GM12878 (cell line): ENCODE results near the gene GXYLT1. TPM values are rescaled to one million over a fixed set of nuclear protein-coding genes. Genes with fewer than 3 reads are reported as not detected.
A peak's percentile ranks its signal among the peaks of the same experiment; 100 is the strongest.

Experiments
- ATAC-seq: fragments of 200-7000 bp; cut with Tn5 transposase; 3 replicates; pipeline ENCODE4 v1.9.1; 2020; ENCODE audit warnings: mild to moderate bottlenecking, moderate library complexity
- BruUV-seq: library from RNA; stranded (reverse); fragments of 400-500 nt; replicated peaks from 2 replicates; lab custom pipeline; 2021; lab: Mats Ljungman, UMichigan
- CTCF ChIA-PET: fragments of 300-600 bp; sonication (Branson Sonifier 250); formaldehyde crosslinking; extraction: SDS; loops from one replicate; lab custom pipeline; 2021; ENCODE audit warnings: inconsistent platforms; lab: Yijun Ruan, JAX
- POLR2A ChIA-PET: fragments of 350-600 bp; formaldehyde crosslinking; extraction: SDS; loops from one replicate; lab custom pipeline; 2021; ENCODE audit warnings: inconsistent platforms; lab: Charles Lee
- RAD21 ChIA-PET: fragments of 300-600 bp; sonication (Branson Sonifier 250); formaldehyde crosslinking; loops from one replicate; lab custom pipeline; 2023; ENCODE audit warnings: antibody characterized with exemption; ENCODE audit not compliant: unreplicated experiment; lab: Charles Lee
- SMC1A ChIA-PET: fragments of 300-600 bp; sonication (Branson Sonifier 250); formaldehyde crosslinking; loops from one replicate; lab custom pipeline; 2023; ENCODE audit not compliant: unreplicated experiment, uncharacterized antibody; lab: Charles Lee
- DNase-seq: peaks from one replicate; pipeline ENCODE4 v3.0.0-alpha.2; 2011; ENCODE audit warnings: low read depth, low spot score
- FAIRE-seq: peaks from 3 replicates; lab custom pipeline; 2011; peaks lifted over from hg19 to GRCh38; lab: Jason Lieb, UNC
- H2AFZ ChIP-seq: 2 replicates; pipeline ENCODE4 v1.6.0; 2011; ENCODE audit warnings: low read depth, low read length, control low read depth; ENCODE audit not compliant: control insufficient read depth
- H3K27ac ChIP-seq: 2 replicates; pipeline ENCODE4 v1.5.1; 2011; ENCODE audit warnings: control low read depth; ENCODE audit not compliant: control insufficient read depth, insufficient read depth
- H3K27me3 ChIP-seq, 2 experiments: replicated peaks in 1 of 2; 2 replicates each; pipeline versions ENCODE4 v1.6.0 to v1.6.1; 2011; ENCODE audit warnings: low read length in 1 of 2; ENCODE audit not compliant: control insufficient read depth in 2 of 2, insufficient read depth in 2 of 2
- H3K36me3 ChIP-seq, 2 experiments: 2 replicates each; pipeline ENCODE4 v1.5.1; 2011; ENCODE audit warnings: low read length in 1 of 2; ENCODE audit not compliant: control insufficient read depth in 2 of 2, insufficient read depth in 2 of 2
- H3K4me1 ChIP-seq: 2 replicates; pipeline ENCODE4 v1.6.1; 2011; ENCODE audit warnings: mild to moderate bottlenecking, low read length, moderate library complexity, mixed read lengths; ENCODE audit not compliant: control insufficient read depth, insufficient read depth
- H3K4me2 ChIP-seq: 2 replicates; pipeline ENCODE4 v1.6.0; 2011; ENCODE audit warnings: control low read depth; ENCODE audit not compliant: control insufficient read depth, insufficient read depth
- H3K4me3 ChIP-seq: fragments of 200-600 bp; sonication (generic); 2 replicates; pipeline ENCODE4 v1.5.1; 2016
- H3K79me2 ChIP-seq: 2 replicates; pipeline ENCODE4 v1.6.0; 2011; ENCODE audit warnings: low read length; ENCODE audit not compliant: control insufficient read depth, insufficient read depth
- H3K9ac ChIP-seq: 2 replicates; pipeline ENCODE4 v1.8.0; 2011; ENCODE audit warnings: low read length, control low read depth, mixed read lengths; ENCODE audit not compliant: control insufficient read depth, insufficient read depth
- H3K9me3 ChIP-seq: replicated peaks from 3 replicates; pipeline ENCODE4 v1.5.1; 2011; ENCODE audit warnings: mild to moderate bottlenecking, low read length; ENCODE audit not compliant: control insufficient read depth, insufficient read depth
- H4K20me1 ChIP-seq: 2 replicates; pipeline ENCODE4 v1.6.0; 2011; ENCODE audit not compliant: control insufficient read depth, insufficient read depth
- ASH2L ChIP-seq: fragments of 300-600, 200-600 bp; sonication (generic); IDR thresholded peaks from 2 replicates; pipeline ENCODE4 v1.6.1; 2017; ENCODE audit warnings: low read depth, mild to moderate bottlenecking, borderline replicate concordance
- ATF7 ChIP-seq: fragments of 450-650 bp; IDR thresholded peaks from 2 replicates; pipeline ENCODE4 v1.6.1; 2016; ENCODE audit warnings: low read depth, mild to moderate bottlenecking
- E2F8 ChIP-seq: fragments of 450-650 bp; IDR thresholded peaks from 2 replicates; pipeline ENCODE4 v1.6.1; 2018; ENCODE audit warnings: mild to moderate bottlenecking, low read depth, moderate library complexity; ENCODE audit not compliant: partially characterized antibody
- ELK1 ChIP-seq: IDR thresholded peaks from 2 replicates; pipeline ENCODE4 v1.6.1; 2012; ENCODE audit warnings: low read depth, low read length, improper control_type of control experiment
- HCFC1 ChIP-seq: fragments of 150-350 bp; IDR thresholded peaks from 2 replicates; pipeline ENCODE4 v1.6.1; 2014; ENCODE audit warnings: low read length
- JUND ChIP-seq: IDR thresholded peaks from 2 replicates; pipeline ENCODE4 v1.6.1; 2012; ENCODE audit warnings: low read depth, mild to moderate bottlenecking, low read length, improper control_type of control experiment, moderate library complexity
- MXI1 ChIP-seq: fragments of 150-350 bp; IDR thresholded peaks from 2 replicates; pipeline ENCODE4 v1.6.1; 2011; ENCODE audit warnings: low read depth, mild to moderate bottlenecking, inconsistent platforms, low read length, improper control_type of control experiment
- MYB ChIP-seq: fragments of 150-350 bp; IDR thresholded peaks from 2 replicates; pipeline ENCODE4 v1.6.1; 2014; ENCODE audit warnings: mild to moderate bottlenecking, low read depth, low read length, borderline replicate concordance
- PAX8 ChIP-seq: fragments of 450-650 bp; IDR thresholded peaks from 2 replicates; pipeline ENCODE4 v1.6.1; 2017; ENCODE audit warnings: mild to moderate bottlenecking, moderate library complexity
- RAD21 ChIP-seq: IDR thresholded peaks from 2 replicates; pipeline ENCODE4 v1.6.1; 2011; ENCODE audit warnings: mild to moderate bottlenecking, low read depth, low read length, moderate library complexity; ENCODE audit not compliant: insufficient read depth
- RCOR1 ChIP-seq: conservative IDR thresholded peaks from 2 replicates; pipeline ENCODE4 v1.6.1; 2012; ENCODE audit warnings: low read depth, low read length, improper control_type of control experiment
- REST ChIP-seq: IDR thresholded peaks from 2 replicates; pipeline ENCODE4 v1.6.1; 2012; ENCODE audit warnings: mild to moderate bottlenecking, low read depth, low read length
- SMARCA5 ChIP-seq: fragments of 450-650 bp; IDR thresholded peaks from 2 replicates; pipeline ENCODE4 v1.6.1; 2017; ENCODE audit warnings: mild to moderate bottlenecking
- USF1 ChIP-seq: IDR thresholded peaks from 2 replicates; pipeline ENCODE4 v1.6.1; 2011; ENCODE audit warnings: borderline replicate concordance, low read depth, mild to moderate bottlenecking, moderate library complexity, mixed read lengths, low read length; ENCODE audit not compliant: insufficient read depth; ENCODE audit errors: extremely low read length
- YBX1 ChIP-seq: fragments of 450-650 bp; IDR thresholded peaks from 2 replicates; pipeline ENCODE4 v1.6.1; 2016; ENCODE audit warnings: antibody characterized with exemption
- ZSCAN29 ChIP-seq: fragments of 450-650 bp; IDR thresholded peaks from 2 replicates; pipeline ENCODE4 v1.6.1; 2017; ENCODE audit warnings: mild to moderate bottlenecking, moderate library complexity
- WGBS: methylation state at CpG from one replicate; pipeline ENCODE4 v1.1.6; 2016; ENCODE audit warnings: low lambda C conversion rate; ENCODE audit not compliant: insufficient replicate concordance, insufficient coverage; ENCODE audit errors: missing lambda C conversion rate; 5-methylcytosine and 5-hydroxymethylcytosine counted together
- in situ Hi-C: fragments of 300-500 bp; cut with MboI; formaldehyde crosslinking; loops from 9 replicates; pipeline ENCODE4 v1.14.3; 2018; ENCODE audit warnings: mixed read lengths
- intact Hi-C: fragments of 100-400 bp; cut with micrococcal nuclease; formaldehyde crosslinking; loops from one replicate; pipeline ENCODE4 v1.14.2; 2022; ENCODE audit not compliant: unreplicated experiment
- polyA plus RNA-seq, 11 experiments: library from polyadenylated mRNA; depleted of rRNA in 4 of 11; unstranded in 6 of 11; stranded (reverse) in 5 of 11; fragments of >200 nt; fragmentation: Nextera tagmentation in 4 of 11; fragmentation: Illumina TruSeq in 1 of 11; extraction: Ambion mirVana in 4 of 11; extraction: Trizol in 1 of 11; gene quantifications; 1 replicate in 1 of 11; 2 replicates in 10 of 11; pipeline versions ENCODE4 v1.2.1 to v1.2.3, GENCODE V29; 2011 to 2016; ENCODE audit warnings: inconsistent platforms in 2 of 11, missing spikeins in 2 of 11, low read depth in 1 of 11
- total RNA-seq, 4 experiments: library from RNA; depleted of rRNA in 3 of 4; stranded (reverse); fragments of >200 nt in 3 of 4; fragmentation: Illumina TruSeq in 1 of 4; extraction: Trizol in 1 of 4; gene quantifications; 2 replicates each; pipeline versions ENCODE4 v1.2.1 to v1.2.3, GENCODE V29; 2013 to 2021

Gene GXYLT1
- total and polyA plus RNA-seq, 10 of the 15 experiments (the other 5 are each of a cell fraction or from before 2014, with no cell fraction given): 2.3 to 14.9 (median 8.9) TPM

GRCh38 chr12:42097971-42098370, 46.7 kb downstream of the GXYLT1 start:
- intact Hi-C loops (loop anchor here (5.0 kb wide), 1 partner anchor 44 kb away; the partner anchor contains the start of gene GXYLT1), in situ Hi-C loops (no loop called here)
- BruUV-seq: no TSS peak
- Histone ChIP-seq H3K4me2 (peak overlapping the region; percentile 90), H3K79me2 (no peaks in the 10 kb centered on the region), H3K27ac (peak overlapping the region; percentile 72), H3K4me3 (peak overlapping the region; percentile 39), H3K9me3 (no peaks in the 10 kb centered on the region), H4K20me1 (no peaks in the 10 kb centered on the region), H3K36me3 (peaks cover 1 to 6% of the 10 kb centered on the region in 2 experiments; a peak in 3 of 4 replicates), H3K4me1 (no peaks in the 10 kb centered on the region), H2AFZ (peak overlapping the region; percentile 92), H3K9ac (peak overlapping the region; percentile 36; the same call in 1 of the 2 replicates), H3K27me3 (no peaks in the 10 kb centered on the region)
- ChIA-PET POLR2A (interaction anchor here (0.6 to 0.9 kb wide), 3 partner anchors 12 to 39 kb away, joined by 3 to 7 read pairs (median 4); no protein-coding TSS in a partner anchor), RAD21 (no interaction called here), CTCF (interaction anchor here (1.9 kb wide), 1 partner anchor 274 kb away, joined by 10 read pairs; no protein-coding TSS in a partner anchor), SMC1A (interaction anchor here (0.7 to 2.2 kb wide), 7 partner anchors 12 to 325 kb away, joined by 3 to 7 read pairs (median 4); partner anchors contain the start of gene GXYLT1)
- 2% methylated on average over 5 of the region's 5 CpGs for WGBS
- FAIRE-seq (peak; percentile 78), ATAC-seq (peak; percentile 93), DNase-seq (peak; percentile 42)
- no peak for TF ChIP-seq E2F8
- TF ChIP-seq JUND: no peak
- TF ChIP-seq MXI1: no peak
- no peak for TF ChIP-seq REST
- TF ChIP-seq ATF7: peak; percentile 45; the same call in 1 of the 2 replicates
- TF ChIP-seq HCFC1: no peak
- TF ChIP-seq YBX1: no peak
- no peak for TF ChIP-seq PAX8
- no peak for TF ChIP-seq ASH2L
- no peak for TF ChIP-seq USF1
- no peak for TF ChIP-seq ZSCAN29
- TF ChIP-seq RAD21: no peak
- TF ChIP-seq MYB: no peak
- TF ChIP-seq SMARCA5: no peak
- TF ChIP-seq ELK1: no peak
- TF ChIP-seq RCOR1: no peak
